ENCODE measurements around the gene MMP25. TPM values are rescaled to one million over a fixed set of nuclear protein-coding genes. Genes with fewer than 3 reads are reported as not detected.

MMP25 gene
- total and polyA plus RNA-seq, 9 of the 15 experiments (the other 6 are each of a cell fraction or from before 2014, with no cell fraction given): 0.03 to 0.04 TPM; not detected in 7

DNA sequence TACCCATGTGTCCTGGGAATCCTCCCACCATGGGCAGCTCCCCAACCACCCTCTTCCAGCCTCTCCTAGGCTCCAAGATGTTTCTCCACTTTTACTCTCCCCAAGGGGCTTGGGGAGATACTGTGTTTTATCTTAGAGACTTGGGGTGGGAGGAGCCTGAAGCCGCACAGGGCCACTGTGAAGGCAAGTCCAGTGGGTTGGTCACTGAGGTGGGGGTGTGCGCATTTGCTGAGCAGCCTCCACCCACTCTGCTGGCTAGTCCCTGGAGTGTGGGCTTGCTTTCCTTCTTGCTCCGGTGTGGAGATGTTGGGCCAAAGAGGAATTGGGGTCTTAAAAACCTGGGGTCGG lies 37.7 kb upstream of the MMP25 start (continued):
- TF ChIP-seq, protein P1, sequence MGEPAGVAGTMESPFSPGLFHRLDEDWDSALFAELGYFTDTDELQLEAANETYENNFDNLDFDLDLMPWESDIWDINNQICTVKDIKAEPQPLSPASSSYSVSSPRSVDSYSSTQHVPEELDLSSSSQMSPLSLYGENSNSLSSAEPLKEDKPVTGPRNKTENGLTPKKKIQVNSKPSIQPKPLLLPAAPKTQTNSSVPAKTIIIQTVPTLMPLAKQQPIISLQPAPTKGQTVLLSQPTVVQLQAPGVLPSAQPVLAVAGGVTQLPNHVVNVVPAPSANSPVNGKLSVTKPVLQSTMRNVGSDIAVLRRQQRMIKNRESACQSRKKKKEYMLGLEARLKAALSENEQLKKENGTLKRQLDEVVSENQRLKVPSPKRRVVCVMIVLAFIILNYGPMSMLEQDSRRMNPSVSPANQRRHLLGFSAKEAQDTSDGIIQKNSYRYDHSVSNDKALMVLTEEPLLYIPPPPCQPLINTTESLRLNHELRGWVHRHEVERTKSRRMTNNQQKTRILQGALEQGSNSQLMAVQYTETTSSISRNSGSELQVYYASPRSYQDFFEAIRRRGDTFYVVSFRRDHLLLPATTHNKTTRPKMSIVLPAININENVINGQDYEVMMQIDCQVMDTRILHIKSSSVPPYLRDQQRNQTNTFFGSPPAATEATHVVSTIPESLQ (CRISPR knock-in tag; IDR thresholded peaks at IDR 0.05): no peak
- TF ChIP-seq ZNF778 (CRISPR knock-in tag; IDR thresholded peaks at IDR 0.05): no peak
- TF ChIP-seq ZNF174 (CRISPR knock-in tag; IDR thresholded peaks at IDR 0.05): no peak
- 0 out of 4 replicates have a peak, but pooled peaks of 1 of the 2 experiments have one; percentile 2 for TF ChIP-seq RCOR1 (IDR thresholded peaks at IDR 0.05; ENCODE audit: borderline replicate concordance in 1 of 2, low read depth in 2 of 2, low read length in 2 of 2)
- 0 out of 2 replicates have a peak, but pooled peaks have one; percentile 3 for TF ChIP-seq MYC (IDR thresholded peaks at IDR 0.05; ENCODE audit: low read depth, low read length)
- no peak for TF ChIP-seq MYC (CRISPR knock-in tag; IDR thresholded peaks at IDR 0.05; ENCODE audit: borderline replicate concordance, low read depth)
- TF ChIP-seq ESRRA (IDR thresholded peaks at IDR 0.05; ENCODE audit: borderline replicate concordance, low read depth): no peak
- TF ChIP-seq, protein P2, sequence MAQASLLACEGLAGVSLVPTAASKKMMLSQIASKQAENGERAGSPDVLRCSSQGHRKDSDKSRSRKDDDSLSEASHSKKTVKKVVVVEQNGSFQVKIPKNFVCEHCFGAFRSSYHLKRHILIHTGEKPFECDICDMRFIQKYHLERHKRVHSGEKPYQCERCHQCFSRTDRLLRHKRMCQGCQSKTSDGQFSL (CRISPR knock-in tag; IDR thresholded peaks at IDR 0.05): no peak; the same call in 1 of the 2 replicates
- TF ChIP-seq, protein P2 (tag; IDR thresholded peaks at IDR 0.05): no peak; a peak in 1 of 4 replicates
- TF ChIP-seq MBD2 (IDR thresholded peaks at IDR 0.05; ENCODE audit: borderline replicate concordance, low read depth): no peak
- TF ChIP-seq, protein P3, sequence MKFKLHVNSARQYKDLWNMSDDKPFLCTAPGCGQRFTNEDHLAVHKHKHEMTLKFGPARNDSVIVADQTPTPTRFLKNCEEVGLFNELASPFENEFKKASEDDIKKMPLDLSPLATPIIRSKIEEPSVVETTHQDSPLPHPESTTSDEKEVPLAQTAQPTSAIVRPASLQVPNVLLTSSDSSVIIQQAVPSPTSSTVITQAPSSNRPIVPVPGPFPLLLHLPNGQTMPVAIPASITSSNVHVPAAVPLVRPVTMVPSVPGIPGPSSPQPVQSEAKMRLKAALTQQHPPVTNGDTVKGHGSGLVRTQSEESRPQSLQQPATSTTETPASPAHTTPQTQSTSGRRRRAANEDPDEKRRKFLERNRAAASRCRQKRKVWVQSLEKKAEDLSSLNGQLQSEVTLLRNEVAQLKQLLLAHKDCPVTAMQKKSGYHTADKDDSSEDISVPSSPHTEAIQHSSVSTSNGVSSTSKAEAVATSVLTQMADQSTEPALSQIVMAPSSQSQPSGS (CRISPR knock-in tag; IDR thresholded peaks at IDR 0.05): no peak
- TF ChIP-seq POLR2G (IDR thresholded peaks at IDR 0.05; ENCODE audit: low read depth, low read length): no peak; the same call in 1 of the 2 replicates
- TF ChIP-seq SMAD1 (IDR thresholded peaks at IDR 0.05; ENCODE audit: low read depth, low read length, partially characterized antibody): no peak
- TF ChIP-seq, protein P4, sequence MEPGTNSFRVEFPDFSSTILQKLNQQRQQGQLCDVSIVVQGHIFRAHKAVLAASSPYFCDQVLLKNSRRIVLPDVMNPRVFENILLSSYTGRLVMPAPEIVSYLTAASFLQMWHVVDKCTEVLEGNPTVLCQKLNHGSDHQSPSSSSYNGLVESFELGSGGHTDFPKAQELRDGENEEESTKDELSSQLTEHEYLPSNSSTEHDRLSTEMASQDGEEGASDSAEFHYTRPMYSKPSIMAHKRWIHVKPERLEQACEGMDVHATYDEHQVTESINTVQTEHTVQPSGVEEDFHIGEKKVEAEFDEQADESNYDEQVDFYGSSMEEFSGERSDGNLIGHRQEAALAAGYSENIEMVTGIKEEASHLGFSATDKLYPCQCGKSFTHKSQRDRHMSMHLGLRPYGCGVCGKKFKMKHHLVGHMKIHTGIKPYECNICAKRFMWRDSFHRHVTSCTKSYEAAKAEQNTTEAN (CRISPR knock-in tag; IDR thresholded peaks at IDR 0.05): no peak
- TF ChIP-seq, protein P5, sequence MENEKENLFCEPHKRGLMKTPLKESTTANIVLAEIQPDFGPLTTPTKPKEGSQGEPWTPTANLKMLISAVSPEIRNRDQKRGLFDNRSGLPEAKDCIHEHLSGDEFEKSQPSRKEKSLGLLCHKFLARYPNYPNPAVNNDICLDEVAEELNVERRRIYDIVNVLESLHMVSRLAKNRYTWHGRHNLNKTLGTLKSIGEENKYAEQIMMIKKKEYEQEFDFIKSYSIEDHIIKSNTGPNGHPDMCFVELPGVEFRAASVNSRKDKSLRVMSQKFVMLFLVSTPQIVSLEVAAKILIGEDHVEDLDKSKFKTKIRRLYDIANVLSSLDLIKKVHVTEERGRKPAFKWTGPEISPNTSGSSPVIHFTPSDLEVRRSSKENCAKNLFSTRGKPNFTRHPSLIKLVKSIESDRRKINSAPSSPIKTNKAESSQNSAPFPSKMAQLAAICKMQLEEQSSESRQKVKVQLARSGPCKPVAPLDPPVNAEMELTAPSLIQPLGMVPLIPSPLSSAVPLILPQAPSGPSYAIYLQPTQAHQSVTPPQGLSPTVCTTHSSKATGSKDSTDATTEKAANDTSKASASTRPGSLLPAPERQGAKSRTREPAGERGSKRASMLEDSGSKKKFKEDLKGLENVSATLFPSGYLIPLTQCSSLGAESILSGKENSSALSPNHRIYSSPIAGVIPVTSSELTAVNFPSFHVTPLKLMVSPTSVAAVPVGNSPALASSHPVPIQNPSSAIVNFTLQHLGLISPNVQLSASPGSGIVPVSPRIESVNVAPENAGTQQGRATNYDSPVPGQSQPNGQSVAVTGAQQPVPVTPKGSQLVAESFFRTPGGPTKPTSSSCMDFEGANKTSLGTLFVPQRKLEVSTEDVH (IDR thresholded peaks at IDR 0.05; ENCODE audit: low read depth, partially characterized antibody): no peak
- TF ChIP-seq ZNF780A (CRISPR knock-in tag; IDR thresholded peaks at IDR 0.05): no peak
- TF ChIP-seq NCOA1 (IDR thresholded peaks at IDR 0.05; ENCODE audit: low read depth): no peak
- TF ChIP-seq, protein P6, sequence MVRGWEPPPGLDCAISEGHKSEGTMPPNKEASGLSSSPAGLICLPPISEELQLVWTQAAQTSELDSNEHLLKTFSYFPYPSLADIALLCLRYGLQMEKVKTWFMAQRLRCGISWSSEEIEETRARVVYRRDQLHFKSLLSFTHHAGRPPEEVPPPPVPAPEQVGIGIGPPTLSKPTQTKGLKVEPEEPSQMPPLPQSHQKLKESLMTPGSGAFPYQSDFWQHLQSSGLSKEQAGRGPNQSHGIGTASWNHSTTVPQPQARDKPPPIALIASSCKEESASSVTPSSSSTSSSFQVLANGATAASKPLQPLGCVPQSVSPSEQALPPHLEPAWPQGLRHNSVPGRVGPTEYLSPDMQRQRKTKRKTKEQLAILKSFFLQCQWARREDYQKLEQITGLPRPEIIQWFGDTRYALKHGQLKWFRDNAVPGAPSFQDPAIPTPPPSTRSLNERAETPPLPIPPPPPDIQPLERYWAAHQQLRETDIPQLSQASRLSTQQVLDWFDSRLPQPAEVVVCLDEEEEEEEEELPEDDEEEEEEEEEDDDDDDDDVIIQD (CRISPR knock-in tag; IDR thresholded peaks at IDR 0.05): no peak
- TF ChIP-seq ZNF583 (CRISPR knock-in tag; IDR thresholded peaks at IDR 0.05): no peak

Measured in K562 (cell line).